NCI-H128 (cell line): ENCODE data around the gene TMCC1.
"Not testable (repeated sequence)": the region's sequence is repeated elsewhere in the genome, so short reads cannot be mapped to it uniquely, and the experiment has no call there.

ENCODE experiments used
- DNase-seq: peaks from one replicate; lab custom pipeline; 2025; ENCODE audit not compliant: unreplicated experiment; lab: John Stamatoyannopoulos, UW

The TMCC1 gene

GRCh38 chr3:129735638-129736037 lies 157.9 kb downstream of the TMCC1 start:
- no peak for DNase-seq

GRCh38 chr3:129734449-129734848 lies 159.1 kb downstream of the TMCC1 start:
- DNase-seq: no peak

- no peak for DNase-seq
These were observed 161.2 kb downstream of the TMCC1 start for GRCh38 chr3:129732200-129732876.

DNA sequence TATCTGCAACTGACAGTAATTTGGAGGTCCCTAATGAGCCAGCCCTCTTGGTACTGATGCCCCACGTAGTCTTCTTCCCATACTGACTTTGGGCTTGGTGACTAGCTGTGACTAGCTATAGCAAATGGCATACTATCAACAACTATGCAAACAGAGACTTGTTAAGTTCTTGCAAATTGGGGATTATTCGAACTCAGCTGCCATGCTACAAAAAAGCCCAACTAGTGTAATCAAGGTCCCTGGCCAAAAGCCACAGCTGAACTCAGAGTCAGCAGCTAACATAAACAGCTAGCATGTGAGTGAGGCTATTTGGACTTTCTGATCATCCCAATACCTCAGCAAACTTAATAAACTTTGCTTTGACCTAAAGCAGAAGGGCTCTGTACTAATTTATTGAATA lies 165.8 kb downstream of the TMCC1 start:
- no peak for DNase-seq

- no peak for DNase-seq
These were observed 169.8 kb downstream of the TMCC1 start for GRCh38 chr3:129723558-129724324.

DNA sequence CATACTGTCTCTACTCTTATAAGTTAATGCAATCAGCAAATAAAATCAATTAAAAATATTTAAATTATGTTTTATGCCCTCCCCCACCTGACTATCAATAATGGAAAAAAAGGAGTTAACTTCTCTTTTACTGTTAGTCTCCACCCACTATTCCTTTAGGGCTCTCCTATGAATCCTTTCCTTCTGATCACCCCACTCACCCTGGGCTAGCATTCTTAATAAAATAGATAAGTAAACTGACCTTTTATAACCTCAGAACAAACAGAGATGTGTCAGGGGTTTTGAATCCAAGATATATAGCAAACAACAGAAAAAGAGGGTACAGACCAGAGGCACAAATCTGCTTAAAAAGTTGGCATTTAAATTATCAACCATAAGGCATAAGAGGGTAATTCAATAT lies 171.0 kb downstream of the TMCC1 start:
- no peak for DNase-seq

- no peak for DNase-seq
These were observed 175.3 kb downstream of the TMCC1 start for GRCh38 chr3:129718201-129718600.

GRCh38 chr3:129715854-129716253 lies 177.7 kb downstream of the TMCC1 start:
- DNase-seq: no peak

- no peak for DNase-seq
These were observed 185.1 kb downstream of the TMCC1 start for GRCh38 chr3:129708328-129708861.

DNA sequence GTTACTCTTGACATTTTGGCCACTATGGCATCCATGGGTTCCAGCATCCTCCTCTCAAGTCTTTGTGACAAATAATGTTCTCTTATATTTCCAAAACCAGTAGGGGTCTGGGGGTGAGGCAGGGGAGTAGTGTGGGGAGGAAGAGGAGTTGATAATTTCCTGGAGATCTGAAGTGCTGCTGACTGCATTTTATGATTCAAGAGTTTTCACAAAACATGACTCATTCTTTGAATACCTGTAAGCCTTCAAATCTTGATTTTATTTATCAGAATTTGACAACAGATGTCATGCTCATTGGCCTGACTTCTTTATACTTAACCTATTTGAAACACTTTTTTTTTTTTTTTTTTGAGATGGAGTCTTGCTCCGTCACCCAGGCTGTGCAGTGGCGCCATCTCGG lies 188.2 kb downstream of the TMCC1 start:
- no peak for DNase-seq

GRCh38 chr3:129703913-129704312 lies 189.6 kb downstream of the TMCC1 start:
- DNase-seq: no peak

DNA sequence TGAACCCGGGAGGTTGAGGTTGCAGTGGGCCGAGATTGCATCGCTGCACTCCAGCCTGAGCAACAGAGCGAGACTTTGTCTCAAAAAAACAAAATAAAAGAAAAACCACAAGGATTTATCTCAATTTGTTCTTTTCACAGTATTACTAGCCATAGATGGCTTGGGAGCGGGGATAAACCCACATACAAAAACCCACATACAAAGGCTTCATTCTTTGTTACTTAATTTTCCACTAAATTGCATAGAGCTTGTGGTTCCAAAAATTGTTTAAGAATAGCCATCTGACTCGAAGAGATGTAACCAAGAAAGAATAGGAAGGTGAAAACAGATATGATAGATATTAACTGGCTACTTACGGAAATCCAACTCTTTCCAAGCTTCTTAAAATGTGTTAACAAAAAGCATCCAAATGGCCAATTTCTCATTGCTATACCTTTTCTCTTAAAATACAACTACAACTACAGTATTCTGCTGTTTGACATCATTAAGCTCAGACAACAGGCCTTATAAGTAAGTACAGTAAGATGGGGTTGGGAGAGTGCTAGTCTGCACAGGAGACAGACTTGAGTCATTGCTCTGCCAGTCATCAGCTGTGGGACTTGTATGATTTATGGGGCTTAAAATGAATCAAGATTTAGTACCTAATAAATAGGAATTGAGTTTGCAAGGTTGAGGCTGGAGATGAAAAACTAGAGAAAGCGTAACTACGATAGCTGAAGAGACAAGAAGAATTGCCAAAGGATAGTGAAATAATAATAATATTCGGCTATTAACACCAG lies 190.4 kb downstream of the TMCC1 start:
- no peak for DNase-seq

GRCh38 chr3:129701161-129701560 lies 192.3 kb downstream of the TMCC1 start:
- no peak for DNase-seq

DNA sequence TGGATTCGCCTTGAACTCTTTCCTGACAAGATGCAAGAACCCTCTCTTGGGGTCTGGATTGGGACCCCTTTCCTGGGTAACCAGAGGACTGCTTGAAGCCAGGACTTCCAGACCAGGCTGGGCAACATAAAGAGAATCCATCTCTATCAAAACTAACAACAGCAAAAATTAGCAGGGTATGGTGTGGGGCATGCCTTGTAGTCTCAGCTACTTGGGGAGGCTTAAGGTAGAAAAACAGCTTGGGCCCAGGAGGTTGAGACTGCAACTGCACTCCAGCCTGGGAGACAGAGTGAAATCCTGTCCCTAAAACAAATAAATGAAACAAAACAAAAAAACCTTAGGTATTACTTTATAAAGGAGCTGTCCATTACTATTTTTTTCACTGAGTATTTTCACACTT lies 193.9 kb downstream of the TMCC1 start:
- DNase-seq: no peak

DNA sequence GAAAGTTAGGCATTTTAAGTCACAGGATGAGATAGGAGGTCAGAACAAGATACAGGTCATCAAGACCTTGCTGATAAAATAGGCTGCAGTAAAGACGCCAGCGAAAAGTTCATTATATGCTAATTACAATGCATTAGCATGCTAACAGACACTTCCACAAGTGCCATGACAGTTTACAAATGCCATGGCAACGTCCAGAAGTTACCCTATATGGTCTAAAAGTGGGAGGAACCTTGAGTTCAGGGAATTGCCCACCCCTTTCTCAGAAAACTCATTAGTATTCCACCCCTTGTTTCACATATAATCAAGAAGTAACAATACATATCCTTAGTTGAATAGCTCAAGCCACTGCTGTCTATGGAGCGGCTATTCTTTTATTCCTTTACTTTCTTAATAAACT lies 194.3 kb downstream of the TMCC1 start:
- no peak for DNase-seq

GRCh38 chr3:129697229-129697969 lies 196.1 kb downstream of the TMCC1 start:
- DNase-seq: no peak

- not testable (repeated sequence) for DNase-seq
These were observed 197.1 kb downstream of the TMCC1 start for GRCh38 chr3:129696430-129696829.

- no peak for DNase-seq
These were observed 198.3 kb downstream of the TMCC1 start for GRCh38 chr3:129695230-129695629.

DNA sequence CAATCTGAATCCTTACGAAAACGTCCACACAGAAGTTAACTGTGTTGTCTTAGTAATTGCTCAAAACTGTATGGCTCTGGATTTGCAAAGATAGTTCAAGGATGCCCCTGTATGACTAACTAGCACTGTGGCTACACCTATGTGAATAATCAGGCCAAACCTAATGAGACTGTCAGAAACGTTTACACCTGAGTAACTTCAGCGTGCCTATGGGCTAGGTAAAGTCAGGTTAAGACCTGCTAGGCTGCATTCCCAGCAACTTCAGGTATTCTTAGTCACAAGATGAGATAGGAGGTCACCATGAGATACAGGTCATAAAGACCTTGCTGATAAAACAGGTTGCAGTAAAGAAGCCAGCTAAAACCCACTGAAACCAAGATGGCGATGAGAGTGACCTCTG lies 199.3 kb downstream of the TMCC1 start:
- no peak for DNase-seq

- no peak for DNase-seq
These were observed 200.8 kb downstream of the TMCC1 start for GRCh38 chr3:129692743-129693142.

DNA sequence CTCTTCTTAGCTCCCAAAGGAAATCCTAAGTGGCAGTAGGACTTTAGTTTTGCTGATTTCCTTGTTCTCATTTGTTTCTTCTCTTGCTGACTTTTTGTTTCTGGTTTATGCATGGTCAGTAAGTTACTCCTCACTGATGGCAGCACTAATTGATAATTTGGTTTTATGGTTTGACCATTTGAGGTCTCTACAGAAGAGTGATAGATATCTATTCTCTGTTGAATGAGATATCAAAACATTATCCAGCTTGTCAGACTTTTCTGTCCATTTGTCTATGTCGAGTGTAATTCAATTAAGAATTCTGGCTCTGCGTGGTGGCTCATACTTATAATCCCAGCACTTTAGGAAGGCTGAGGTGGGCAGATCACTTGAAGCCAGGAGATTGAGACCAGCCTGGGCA lies 202.5 kb downstream of the TMCC1 start:
- DNase-seq: no peak
